ENCODE results near the gene RALGAPA2.

RALGAPA2 gene

GRCh38 chr20:20692587-20692986, 19.9 kb downstream of the RALGAPA2 start:
- no peaks in the 10 kb centered on the region for H3K36me3 ChIP-seq (ENCODE audit: insufficient read depth, insufficient read length, low read length)
- no peaks in the 10 kb centered on the region for H3K27me3 ChIP-seq (ENCODE audit: insufficient read depth, insufficient read length)
- H3K9me3 ChIP-seq (ENCODE audit: insufficient read depth, low read length), result no peaks in the 10 kb centered on the region
- DNase-seq (ENCODE audit: low read depth, low spot score), result no peak
- no peaks in the 10 kb centered on the region for H3K4me1 ChIP-seq (ENCODE audit: insufficient read depth, insufficient read length)
- TF ChIP-seq YY1 (IDR thresholded peaks at IDR 0.05; ENCODE audit: insufficient read depth, insufficient read length), result no peak
- no peak for TF ChIP-seq SUZ12 (IDR thresholded peaks at IDR 0.05; ENCODE audit: extremely low read depth, insufficient read depth, insufficient read length)
- no peak for TF ChIP-seq ZNF274 (IDR thresholded peaks at IDR 0.05; ENCODE audit: low read depth, low read length)
- H3K9ac ChIP-seq (ENCODE audit: insufficient read length, low read depth), result no peak overlapping the region
- H3K4me3 ChIP-seq (ENCODE audit: insufficient read length, low read depth), result no peak overlapping the region

DNA sequence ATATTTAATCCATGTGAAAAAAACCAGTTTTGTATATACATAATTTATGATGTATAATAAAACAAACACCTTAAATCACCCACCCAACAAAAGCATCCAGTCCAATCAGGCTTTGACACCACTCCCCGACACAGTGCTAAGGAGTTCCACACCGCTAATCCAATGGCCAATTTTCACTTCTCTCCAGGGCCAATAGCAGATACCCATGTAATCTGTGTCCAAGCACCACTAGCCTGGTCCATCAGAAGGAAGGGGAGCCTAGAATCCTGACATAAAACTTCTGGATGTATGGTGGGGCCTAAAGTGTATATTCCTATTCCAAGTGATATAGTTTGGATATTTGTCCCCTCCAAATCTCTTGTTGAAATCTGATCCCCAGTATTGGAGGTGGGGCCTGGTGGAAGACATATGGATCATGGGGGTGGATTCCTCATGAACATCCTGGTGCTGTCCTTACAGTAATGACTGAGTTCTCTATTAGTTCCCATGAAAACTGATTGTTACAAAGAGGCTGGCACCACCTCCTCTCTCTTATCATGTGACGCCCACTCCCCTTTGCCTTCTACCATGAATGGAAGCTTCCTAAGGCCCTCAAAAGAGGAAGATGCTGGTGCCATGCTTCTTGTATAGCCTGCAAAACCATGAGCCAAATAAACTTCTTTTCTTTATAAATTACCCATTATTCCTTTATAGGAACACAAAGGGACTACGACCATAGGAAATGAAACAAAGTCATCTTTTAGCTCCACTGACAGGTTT, 20.8 kb downstream of the RALGAPA2 start:
- no peak for TF ChIP-seq SUZ12 (IDR thresholded peaks at IDR 0.05; ENCODE audit: extremely low read depth, insufficient read depth, insufficient read length)
- TF ChIP-seq YY1 (IDR thresholded peaks at IDR 0.05; ENCODE audit: insufficient read depth, insufficient read length), result no peak
- TF ChIP-seq ZNF274 (IDR thresholded peaks at IDR 0.05; ENCODE audit: low read depth, low read length), result no peak
- no peak overlapping the region for H3K9ac ChIP-seq (ENCODE audit: insufficient read length, low read depth)
- no peaks in the 10 kb centered on the region for H3K4me1 ChIP-seq (ENCODE audit: insufficient read depth, insufficient read length)
- no peaks in the 10 kb centered on the region for H3K36me3 ChIP-seq (ENCODE audit: insufficient read depth, insufficient read length, low read length)
- no peak overlapping the region for H3K4me3 ChIP-seq (ENCODE audit: insufficient read length, low read depth)
- H3K9me3 ChIP-seq (ENCODE audit: insufficient read depth, low read length), result no peaks in the 10 kb centered on the region
- DNase-seq (ENCODE audit: low read depth, low spot score), result no peak
- no peaks in the 10 kb centered on the region for H3K27me3 ChIP-seq (ENCODE audit: insufficient read depth, insufficient read length)

- Histone ChIP-seq H3K9me3 (ENCODE audit: insufficient read depth, low read length) (no peaks in the 10 kb centered on the region), H3K4me1 (ENCODE audit: insufficient read depth, insufficient read length) (no peaks in the 10 kb centered on the region), H3K9ac (ENCODE audit: insufficient read length, low read depth) (no peak overlapping the region), H3K4me3 (ENCODE audit: insufficient read length, low read depth) (no peak overlapping the region), H3K36me3 (ENCODE audit: insufficient read depth, insufficient read length, low read length) (no peaks in the 10 kb centered on the region), H3K27me3 (ENCODE audit: insufficient read depth, insufficient read length) (no peaks in the 10 kb centered on the region)
- TF ChIP-seq ZNF274 (IDR thresholded peaks at IDR 0.05; ENCODE audit: low read depth, low read length) (no peak), YY1 (IDR thresholded peaks at IDR 0.05; ENCODE audit: insufficient read depth, insufficient read length) (no peak), SUZ12 (IDR thresholded peaks at IDR 0.05; ENCODE audit: extremely low read depth, insufficient read depth, insufficient read length) (no peak)
- DNase-seq (ENCODE audit: low read depth, low spot score), result no peak
Observed at GRCh38 chr20:20690676-20691476, 21.6 kb downstream of the RALGAPA2 start.

DNA sequence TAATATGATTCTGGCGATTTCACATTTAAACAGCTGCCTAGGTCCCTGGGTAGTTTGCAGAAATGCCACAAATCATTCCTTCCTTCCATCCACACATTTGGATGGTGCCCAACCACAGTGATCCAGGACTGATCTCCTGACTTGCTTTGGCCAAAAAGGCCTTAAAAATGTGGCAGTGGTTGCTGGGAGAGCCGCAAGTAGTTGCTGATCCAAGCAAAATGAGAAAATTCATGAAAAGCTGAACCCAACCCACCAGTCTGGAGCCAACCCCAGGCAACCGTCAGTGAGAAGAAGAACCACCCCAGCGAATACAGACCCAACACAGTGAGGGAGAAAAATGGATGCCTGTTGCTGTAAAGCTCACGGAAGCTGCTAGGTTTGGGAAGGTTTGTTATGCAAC, 25.1 kb downstream of the RALGAPA2 start:
- H3K27me3 ChIP-seq (ENCODE audit: insufficient read depth, insufficient read length), result no peaks in the 10 kb centered on the region
- DNase-seq (ENCODE audit: low read depth, low spot score), result no peak
- no peaks in the 10 kb centered on the region for H3K36me3 ChIP-seq (ENCODE audit: insufficient read depth, insufficient read length, low read length)
- H3K9me3 ChIP-seq (ENCODE audit: insufficient read depth, low read length), result no peaks in the 10 kb centered on the region
- H3K4me3 ChIP-seq (ENCODE audit: insufficient read length, low read depth), result no peak overlapping the region
- TF ChIP-seq ZNF274 (IDR thresholded peaks at IDR 0.05; ENCODE audit: low read depth, low read length), result no peak
- no peak for TF ChIP-seq YY1 (IDR thresholded peaks at IDR 0.05; ENCODE audit: insufficient read depth, insufficient read length)
- no peak for TF ChIP-seq SUZ12 (IDR thresholded peaks at IDR 0.05; ENCODE audit: extremely low read depth, insufficient read depth, insufficient read length)
- no peaks in the 10 kb centered on the region for H3K4me1 ChIP-seq (ENCODE audit: insufficient read depth, insufficient read length)
- H3K9ac ChIP-seq (ENCODE audit: insufficient read length, low read depth), result no peak overlapping the region

GRCh38 chr20:20685635-20686034, 26.8 kb downstream of the RALGAPA2 start:
- Histone ChIP-seq H3K9ac (ENCODE audit: insufficient read length, low read depth) (no peak overlapping the region), H3K36me3 (ENCODE audit: insufficient read depth, insufficient read length, low read length) (no peaks in the 10 kb centered on the region), H3K4me1 (ENCODE audit: insufficient read depth, insufficient read length) (no peaks in the 10 kb centered on the region), H3K9me3 (ENCODE audit: insufficient read depth, low read length) (no peaks in the 10 kb centered on the region), H3K27me3 (ENCODE audit: insufficient read depth, insufficient read length) (no peaks in the 10 kb centered on the region), H3K4me3 (ENCODE audit: insufficient read length, low read depth) (no peak overlapping the region)
- TF ChIP-seq SUZ12 (IDR thresholded peaks at IDR 0.05; ENCODE audit: extremely low read depth, insufficient read depth, insufficient read length), result no peak
- TF ChIP-seq YY1 (IDR thresholded peaks at IDR 0.05; ENCODE audit: insufficient read depth, insufficient read length), result no peak
- no peak for TF ChIP-seq ZNF274 (IDR thresholded peaks at IDR 0.05; ENCODE audit: low read depth, low read length)
- no peak for DNase-seq (ENCODE audit: low read depth, low spot score)

- Histone ChIP-seq H3K4me3 (ENCODE audit: insufficient read length, low read depth) (no peak overlapping the region), H3K36me3 (ENCODE audit: insufficient read depth, insufficient read length, low read length) (no peaks in the 10 kb centered on the region), H3K4me1 (ENCODE audit: insufficient read depth, insufficient read length) (no peaks in the 10 kb centered on the region), H3K27me3 (ENCODE audit: insufficient read depth, insufficient read length) (no peaks in the 10 kb centered on the region), H3K9ac (ENCODE audit: insufficient read length, low read depth) (no peak overlapping the region), H3K9me3 (ENCODE audit: insufficient read depth, low read length) (no peaks in the 10 kb centered on the region)
- TF ChIP-seq YY1 (IDR thresholded peaks at IDR 0.05; ENCODE audit: insufficient read depth, insufficient read length), result no peak
- TF ChIP-seq SUZ12 (IDR thresholded peaks at IDR 0.05; ENCODE audit: extremely low read depth, insufficient read depth, insufficient read length), result no peak
- no peak for TF ChIP-seq ZNF274 (IDR thresholded peaks at IDR 0.05; ENCODE audit: low read depth, low read length)
- no peak for DNase-seq (ENCODE audit: low read depth, low spot score)
Observed at GRCh38 chr20:20683481-20684321, 28.7 kb downstream of the RALGAPA2 start.

Data from NT2/D1 (cell line).